ES-I3 (cell line): ENCODE measurements around the gene FNIP1.
"Not testable (repeated sequence)": the region's sequence is repeated elsewhere in the genome, so short reads cannot be mapped to it uniquely, and the experiment has no call there.

Experiments used
- H3K36me3 ChIP-seq: 2 replicates; pipeline ENCODE4 v1.6.1; 2013; ENCODE audit warnings: mild to moderate bottlenecking, low read length, control low read depth, moderate library complexity; ENCODE audit not compliant: insufficient read depth
- H3K4me1 ChIP-seq: 2 replicates; pipeline ENCODE4 v1.6.1; 2013; ENCODE audit warnings: mild to moderate bottlenecking, control low read depth, low read length; ENCODE audit not compliant: insufficient read depth
- H3K9ac ChIP-seq: 2 replicates; pipeline ENCODE4 v1.6.1; 2013; ENCODE audit warnings: low read depth, mild to moderate bottlenecking, low read length, moderate library complexity
- H3K9me3 ChIP-seq: 2 replicates; pipeline ENCODE4 v1.6.1; 2013; ENCODE audit warnings: mild to moderate bottlenecking, low read length, moderate library complexity; ENCODE audit not compliant: control insufficient read depth, insufficient read depth

The FNIP1 gene

GRCh38 chr5:131622633-131623032 lies 174.2 kb downstream of the FNIP1 start:
- no peaks in the 10 kb centered on the region for H3K9me3 ChIP-seq
- no peaks in the 10 kb centered on the region for H3K36me3 ChIP-seq
- no peaks in the 10 kb centered on the region for H3K4me1 ChIP-seq
- no peak overlapping the region for H3K9ac ChIP-seq

- H3K9ac ChIP-seq, H3K36me3 ChIP-seq, H3K4me1 ChIP-seq, H3K9me3 ChIP-seq: not testable (repeated sequence)
Measured at GRCh38 chr5:131621164-131621563, 175.7 kb downstream of the FNIP1 start.

DNA sequence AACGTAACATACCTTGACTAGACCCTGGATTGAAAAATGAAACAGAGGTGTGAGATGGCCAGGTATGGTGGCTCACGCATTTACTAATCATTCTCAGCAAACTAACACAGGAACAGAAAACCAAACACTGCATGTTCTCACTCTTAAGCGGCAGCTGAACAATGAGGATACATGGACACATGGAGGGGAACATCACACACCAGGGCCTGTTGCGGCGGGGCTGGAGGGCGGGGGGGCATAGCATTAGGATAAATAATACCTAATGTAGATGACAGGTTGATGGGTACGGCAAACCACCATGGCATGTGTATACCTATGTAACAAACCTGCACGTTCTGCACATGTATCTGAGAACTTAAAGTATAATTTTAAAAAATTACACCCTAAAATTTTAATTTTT lies 177.7 kb downstream of the FNIP1 start:
- Histone ChIP-seq H3K9me3 (no peaks in the 10 kb centered on the region), H3K9ac (no peak overlapping the region), H3K36me3 (no peaks in the 10 kb centered on the region), H3K4me1 (no peaks in the 10 kb centered on the region)

- Histone ChIP-seq H3K9ac (no peak overlapping the region), H3K4me1 (no peaks in the 10 kb centered on the region), H3K36me3 (no peaks in the 10 kb centered on the region), H3K9me3 (no peaks in the 10 kb centered on the region)
Measured at GRCh38 chr5:131617140-131617822, 179.5 kb downstream of the FNIP1 start.

DNA sequence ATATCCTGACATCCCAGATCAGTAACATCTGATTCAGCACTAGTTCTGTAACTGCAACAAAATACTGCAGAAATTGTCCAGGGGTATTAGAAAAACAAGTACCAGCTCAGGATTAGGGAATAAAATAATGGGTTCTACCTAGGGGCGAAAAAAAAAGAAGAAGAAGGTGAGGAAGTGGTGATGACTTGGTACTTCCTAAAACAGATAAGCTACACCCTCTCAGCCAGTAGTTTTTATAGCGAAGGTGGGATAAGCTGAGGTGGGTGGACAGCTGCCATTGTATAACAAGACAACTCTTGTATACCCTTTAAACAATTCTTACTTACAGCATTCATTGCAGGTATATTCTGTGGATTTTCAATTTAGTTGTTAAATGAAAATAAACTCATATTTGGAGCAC lies 180.9 kb downstream of the FNIP1 start:
- Histone ChIP-seq H3K36me3 (no peaks in the 10 kb centered on the region), H3K4me1 (0 out of 2 replicates have a peak, but pooled peaks cover under 1% of the 10 kb centered on the region), H3K9ac (no peak overlapping the region), H3K9me3 (no peaks in the 10 kb centered on the region)

DNA sequence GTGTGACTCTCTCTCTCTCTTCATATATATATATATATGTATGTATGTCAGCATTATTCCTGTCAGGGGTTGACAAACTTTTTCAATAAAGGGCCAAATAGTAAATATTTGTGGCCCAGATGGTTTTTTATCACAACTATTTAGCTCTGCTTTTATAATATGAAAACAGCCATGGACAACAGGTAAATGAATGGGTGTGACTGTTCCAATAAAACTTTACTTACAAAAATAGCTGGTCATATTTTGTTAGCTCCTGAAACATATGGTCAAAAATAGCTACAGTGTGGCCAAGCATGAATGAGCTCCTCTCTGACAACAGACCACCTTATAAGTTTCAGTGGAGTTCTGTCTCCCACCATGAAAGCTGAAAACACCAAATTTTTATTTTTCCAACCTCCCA lies 183.4 kb downstream of the FNIP1 start:
- Histone ChIP-seq H3K9ac (no peak overlapping the region), H3K4me1 (peaks cover 10% of the 10 kb centered on the region), H3K36me3 (no peaks in the 10 kb centered on the region), H3K9me3 (no peaks in the 10 kb centered on the region)

DNA sequence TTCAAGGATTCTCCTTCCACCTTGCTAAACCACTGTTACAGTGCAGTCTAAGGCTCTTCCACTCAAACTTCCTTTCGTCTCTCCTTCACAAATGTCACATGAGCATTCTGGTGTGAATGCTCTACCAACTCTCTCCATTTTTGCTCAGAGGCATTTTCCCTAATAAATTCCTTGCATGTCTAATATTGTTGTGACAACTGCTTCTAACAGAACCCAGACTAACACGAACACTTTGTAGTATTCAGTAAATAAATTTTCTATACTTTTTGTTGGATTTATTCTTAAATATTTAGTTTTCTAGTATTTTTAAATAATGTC lies 185.8 kb downstream of the FNIP1 start:
- no peak overlapping the region for H3K9ac ChIP-seq
- H3K36me3 ChIP-seq, result no peaks in the 10 kb centered on the region
- peaks cover 19% of the 10 kb centered on the region for H3K4me1 ChIP-seq
- no peaks in the 10 kb centered on the region for H3K9me3 ChIP-seq

DNA sequence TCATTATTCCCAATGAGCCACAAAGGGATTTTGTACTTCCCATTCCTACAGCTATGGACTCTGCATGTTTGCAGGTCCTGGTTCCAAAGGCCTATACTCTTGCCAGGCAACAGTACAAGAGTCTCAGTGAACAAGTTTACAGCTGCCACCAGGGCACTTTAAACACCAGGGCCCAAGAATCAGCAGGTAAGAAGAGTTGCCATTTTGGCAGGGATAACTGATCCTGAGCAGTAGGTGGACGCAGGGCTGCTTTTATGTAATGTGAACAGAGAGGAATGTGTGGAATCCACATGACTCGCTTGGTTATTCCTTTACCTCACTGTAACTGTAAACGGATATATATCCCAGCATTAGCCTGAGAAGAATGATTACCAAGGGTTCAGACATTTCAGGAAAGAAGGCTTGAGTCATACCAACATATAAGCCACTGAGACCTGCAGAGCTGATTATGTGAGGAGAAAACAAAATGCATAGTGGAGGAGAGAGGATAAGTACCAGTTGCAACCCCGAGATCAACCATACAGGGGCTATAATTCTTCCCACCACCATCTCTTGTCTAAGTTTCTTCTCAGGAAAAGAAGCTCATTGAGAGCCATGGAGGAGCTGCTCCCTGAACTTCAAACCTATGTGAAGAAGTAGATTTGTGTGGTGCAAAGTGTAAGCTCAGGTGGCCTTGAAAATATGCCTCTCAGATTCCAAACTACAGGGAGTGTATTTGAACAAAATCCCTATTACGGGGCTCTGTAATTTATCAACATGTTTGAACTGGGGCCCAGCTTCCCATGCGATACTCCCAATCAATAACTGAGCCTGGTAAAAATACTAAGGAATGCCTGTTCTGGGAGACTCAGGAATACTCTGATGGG lies 186.4 kb downstream of the FNIP1 start:
- H3K4me1 ChIP-seq, result peaks cover 19% of the 10 kb centered on the region
- H3K9ac ChIP-seq, result no peak overlapping the region
- H3K36me3 ChIP-seq, result no peaks in the 10 kb centered on the region
- no peaks in the 10 kb centered on the region for H3K9me3 ChIP-seq

DNA sequence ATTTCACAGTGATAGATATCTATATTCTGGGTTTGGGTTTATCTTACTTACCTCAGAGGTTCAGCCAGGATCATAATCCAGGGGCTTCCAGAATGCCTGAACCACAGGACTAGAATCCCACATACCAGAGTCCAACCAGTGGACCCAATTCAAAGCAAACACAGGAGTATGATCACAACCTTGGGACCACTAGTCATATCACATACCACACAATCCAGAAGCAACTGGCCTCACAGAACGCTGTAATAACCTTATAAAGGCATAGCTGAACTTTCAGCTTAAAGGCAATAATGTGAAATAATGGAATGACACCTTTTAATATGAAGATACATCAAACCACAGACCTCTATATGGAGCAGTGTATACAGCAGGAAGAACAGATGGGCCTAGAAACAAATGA lies 187.0 kb downstream of the FNIP1 start:
- Histone ChIP-seq H3K4me1 (peaks cover 19% of the 10 kb centered on the region), H3K36me3 (no peaks in the 10 kb centered on the region), H3K9me3 (no peaks in the 10 kb centered on the region), H3K9ac (no peak overlapping the region)

GRCh38 chr5:131608597-131608996 lies 188.2 kb downstream of the FNIP1 start:
- Histone ChIP-seq H3K36me3 (no peaks in the 10 kb centered on the region), H3K9me3 (no peaks in the 10 kb centered on the region), H3K4me1 (peaks cover 19% of the 10 kb centered on the region), H3K9ac (no peak overlapping the region)

DNA sequence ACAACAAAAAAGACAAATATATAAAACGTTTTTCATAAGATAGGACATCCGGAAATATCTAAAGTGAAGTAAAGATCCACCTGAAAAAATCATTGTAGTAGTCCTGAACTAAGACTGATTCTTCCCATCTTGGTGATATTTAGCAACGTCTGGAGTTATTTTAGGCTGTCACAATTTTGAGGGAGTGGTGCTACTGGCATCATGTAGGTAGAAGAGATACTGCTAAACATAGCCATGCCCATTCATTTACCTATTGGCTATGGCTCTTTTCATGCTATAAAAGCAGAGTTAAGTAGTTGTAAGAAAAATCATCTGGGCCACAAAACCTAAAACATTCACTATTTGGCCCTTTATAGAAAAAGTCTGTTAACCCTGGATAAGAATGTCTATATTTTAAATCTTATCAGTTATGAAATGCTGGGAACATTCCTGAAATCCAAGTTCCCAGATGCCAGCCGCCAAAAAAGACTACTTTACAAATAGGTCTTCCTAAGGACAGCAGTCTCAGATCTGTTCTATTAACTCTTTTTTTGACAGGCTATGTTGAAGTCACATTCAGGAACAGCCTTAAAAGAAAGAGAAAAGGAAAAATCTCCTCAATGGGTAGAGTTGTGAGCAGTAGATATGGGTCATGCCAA lies 188.8 kb downstream of the FNIP1 start:
- H3K36me3 ChIP-seq, result no peaks in the 10 kb centered on the region
- H3K9ac ChIP-seq, result no peak overlapping the region
- H3K9me3 ChIP-seq, result no peaks in the 10 kb centered on the region
- peaks cover 19% of the 10 kb centered on the region for H3K4me1 ChIP-seq

DNA sequence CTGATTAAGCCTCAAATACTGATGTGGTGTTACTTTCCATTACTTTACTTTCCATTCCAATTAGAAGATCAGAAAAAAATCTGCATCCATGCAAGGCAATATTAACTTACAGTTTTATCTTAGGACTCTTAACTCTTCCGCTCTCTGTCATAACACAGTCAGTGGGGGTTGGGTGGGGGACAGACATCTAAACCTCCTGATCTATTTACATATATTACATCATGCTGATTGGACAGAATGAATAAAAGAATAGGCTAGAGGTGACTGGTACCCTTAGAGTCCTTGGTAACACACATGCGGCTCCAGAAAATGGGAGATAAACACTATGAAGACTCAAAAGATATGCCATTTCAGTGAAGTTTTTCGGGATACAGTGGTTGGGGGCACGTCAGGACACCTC lies 189.4 kb downstream of the FNIP1 start:
- H3K36me3 ChIP-seq, result no peaks in the 10 kb centered on the region
- H3K9ac ChIP-seq, result no peak overlapping the region
- no peaks in the 10 kb centered on the region for H3K9me3 ChIP-seq
- H3K4me1 ChIP-seq, result peaks cover 19% of the 10 kb centered on the region

GRCh38 chr5:131605086-131605485 lies 191.7 kb downstream of the FNIP1 start:
- Histone ChIP-seq H3K36me3 (no peaks in the 10 kb centered on the region), H3K9me3 (no peaks in the 10 kb centered on the region), H3K4me1 (peaks cover 12% of the 10 kb centered on the region), H3K9ac (no peak overlapping the region)

- Histone ChIP-seq H3K9ac (no peak overlapping the region), H3K4me1 (no peaks in the 10 kb centered on the region), H3K36me3 (no peaks in the 10 kb centered on the region), H3K9me3 (0 out of 2 replicates have a peak, but pooled peaks cover 2% of the 10 kb centered on the region)
Measured at GRCh38 chr5:131595088-131596033, 201.5 kb downstream of the FNIP1 start.
